Measurements from ENCODE around the gene PCDH17. TPM values are rescaled to one million over a fixed set of nuclear protein-coding genes. Genes with fewer than 3 reads are reported as not detected.

PCDH17 gene
- total and polyA plus RNA-seq, 2 of the 8 experiments (the other 6 are each of a cell fraction or from before 2014, with no cell fraction given): 0.20 to 0.60 TPM

DNA sequence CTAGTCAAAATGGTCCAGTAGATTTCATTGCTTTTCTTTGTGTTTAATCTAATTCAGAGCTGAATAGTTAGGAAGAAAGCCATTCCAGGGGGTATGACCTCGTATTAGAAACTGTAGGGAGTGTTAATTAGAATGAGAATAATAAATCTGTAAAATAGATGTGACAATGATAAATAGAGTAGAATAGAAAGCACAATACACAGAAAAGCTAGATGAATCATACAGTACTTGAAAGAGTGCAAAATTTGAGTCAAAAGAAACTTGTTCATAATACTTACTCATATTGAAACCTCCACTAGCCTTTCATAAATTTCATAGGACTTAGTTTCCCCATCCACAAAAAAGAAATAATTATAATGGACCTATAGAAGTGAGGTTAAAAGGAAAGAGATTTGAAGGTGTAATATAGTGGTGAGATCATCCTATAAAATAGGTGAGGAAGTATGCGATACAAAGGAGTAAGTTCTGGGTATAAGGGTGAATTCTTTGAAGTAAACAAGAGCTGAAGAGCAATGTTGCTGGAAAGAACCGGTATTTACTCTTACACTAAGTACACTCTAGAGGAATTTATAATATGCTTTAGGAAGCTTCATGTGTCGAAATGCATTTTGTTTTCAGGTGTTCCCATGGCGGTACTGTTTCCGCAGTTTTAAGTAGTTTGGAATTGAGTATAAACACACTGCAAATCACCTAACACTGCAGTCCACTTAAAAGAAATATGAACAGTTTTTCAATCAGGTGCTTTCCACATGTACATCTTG, 21.9 kb downstream of the PCDH17 start (continued):
- TF ChIP-seq, protein P1, sequence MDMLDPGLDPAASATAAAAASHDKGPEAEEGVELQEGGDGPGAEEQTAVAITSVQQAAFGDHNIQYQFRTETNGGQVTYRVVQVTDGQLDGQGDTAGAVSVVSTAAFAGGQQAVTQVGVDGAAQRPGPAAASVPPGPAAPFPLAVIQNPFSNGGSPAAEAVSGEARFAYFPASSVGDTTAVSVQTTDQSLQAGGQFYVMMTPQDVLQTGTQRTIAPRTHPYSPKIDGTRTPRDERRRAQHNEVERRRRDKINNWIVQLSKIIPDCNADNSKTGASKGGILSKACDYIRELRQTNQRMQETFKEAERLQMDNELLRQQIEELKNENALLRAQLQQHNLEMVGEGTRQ (IDR thresholded peaks at IDR 0.05; ENCODE audit: low read length): no peak
- TF ChIP-seq GABPA (IDR thresholded peaks at IDR 0.05; ENCODE audit: borderline replicate concordance, insufficient read depth, low read length): no peak

All from H1 (cell line).